ENCODE results near the gene SDHAF1.
A peak's percentile ranks its signal among the peaks of the same experiment; 100 is the strongest.
"Not testable (repeated sequence)": the region's sequence is repeated elsewhere in the genome, so short reads cannot be mapped to it uniquely, and the experiment has no call there.

Gene SDHAF1

DNA sequence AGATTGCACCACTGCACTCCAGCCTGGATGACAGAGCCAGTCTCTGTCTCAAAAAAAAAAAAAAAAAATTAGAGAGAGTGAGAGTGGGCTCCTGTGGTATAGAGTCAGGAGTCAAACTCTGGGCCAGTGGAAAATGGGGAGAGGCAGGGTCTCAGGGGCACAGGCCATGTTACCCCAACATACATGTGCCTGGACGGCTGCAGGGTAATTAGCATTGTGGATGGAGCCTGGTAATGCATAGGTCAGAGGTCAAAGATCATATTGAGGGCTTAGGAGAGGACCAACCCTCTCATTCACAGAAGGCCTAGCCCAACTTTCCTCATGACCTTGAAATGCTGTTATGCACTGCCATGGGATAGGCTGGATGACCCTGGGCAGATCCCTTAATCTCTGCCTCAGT lies 30.6 kb downstream of the SDHAF1 start:
- no peak for DNase-seq

DNA sequence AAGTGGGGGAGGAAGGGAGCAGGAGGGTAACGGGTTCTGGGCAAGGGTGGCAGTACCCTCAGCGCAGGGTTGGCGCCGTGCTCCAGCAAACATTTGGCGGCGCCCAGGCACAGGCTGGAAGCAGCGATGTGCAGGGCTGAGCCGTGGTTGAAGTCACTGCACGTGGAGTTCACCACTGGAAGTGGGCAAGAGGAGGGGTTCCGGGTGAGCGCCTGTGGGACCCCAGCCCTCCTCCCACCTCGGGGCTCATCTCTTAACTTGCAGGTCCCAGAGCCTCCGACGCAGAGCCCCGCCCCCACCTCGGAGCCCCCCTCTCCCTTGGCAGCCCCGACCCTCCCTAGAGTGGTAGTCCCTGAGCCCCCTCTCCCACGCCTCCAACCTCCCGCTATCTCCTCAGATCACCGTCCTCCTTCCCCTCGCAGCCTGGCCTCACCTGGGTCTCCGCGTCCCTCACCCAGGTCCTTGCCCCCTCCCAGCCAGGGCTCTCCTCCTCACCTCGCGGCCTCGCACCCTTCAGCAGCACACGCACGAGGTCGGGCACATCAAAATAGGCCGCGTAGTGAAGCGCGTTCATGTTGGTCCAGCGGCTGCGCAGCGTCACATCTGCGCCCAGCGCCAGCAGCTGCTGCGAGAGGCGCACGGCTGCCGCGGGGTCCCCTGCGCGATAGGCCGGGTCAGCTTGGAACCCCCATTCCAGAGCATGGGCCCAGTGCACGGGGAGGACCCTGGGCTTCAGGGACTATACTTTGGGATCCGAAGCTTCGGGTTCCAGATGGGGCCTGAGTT lies 31.3 kb downstream of the SDHAF1 start:
- no peak for DNase-seq

DNA sequence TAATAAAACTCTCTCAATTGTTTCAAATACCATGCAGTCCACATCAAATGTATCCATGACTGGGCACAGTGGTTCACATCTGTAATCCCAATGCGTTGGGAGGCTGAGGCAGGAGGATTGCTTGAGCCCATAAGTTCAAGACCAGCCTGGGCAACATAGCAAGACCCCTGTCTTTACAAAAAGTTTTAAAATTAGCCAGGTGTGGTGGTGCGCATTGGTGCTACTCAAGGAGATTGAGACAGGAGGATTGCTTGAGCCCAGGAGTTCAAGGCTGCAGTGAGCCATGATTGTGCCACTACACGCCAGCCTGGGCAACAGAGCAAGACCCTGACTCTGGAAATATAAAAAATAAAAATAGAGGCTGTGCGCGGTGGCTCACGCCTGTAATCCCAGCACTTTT lies 32.7 kb downstream of the SDHAF1 start:
- DNase-seq: no peak

DNA sequence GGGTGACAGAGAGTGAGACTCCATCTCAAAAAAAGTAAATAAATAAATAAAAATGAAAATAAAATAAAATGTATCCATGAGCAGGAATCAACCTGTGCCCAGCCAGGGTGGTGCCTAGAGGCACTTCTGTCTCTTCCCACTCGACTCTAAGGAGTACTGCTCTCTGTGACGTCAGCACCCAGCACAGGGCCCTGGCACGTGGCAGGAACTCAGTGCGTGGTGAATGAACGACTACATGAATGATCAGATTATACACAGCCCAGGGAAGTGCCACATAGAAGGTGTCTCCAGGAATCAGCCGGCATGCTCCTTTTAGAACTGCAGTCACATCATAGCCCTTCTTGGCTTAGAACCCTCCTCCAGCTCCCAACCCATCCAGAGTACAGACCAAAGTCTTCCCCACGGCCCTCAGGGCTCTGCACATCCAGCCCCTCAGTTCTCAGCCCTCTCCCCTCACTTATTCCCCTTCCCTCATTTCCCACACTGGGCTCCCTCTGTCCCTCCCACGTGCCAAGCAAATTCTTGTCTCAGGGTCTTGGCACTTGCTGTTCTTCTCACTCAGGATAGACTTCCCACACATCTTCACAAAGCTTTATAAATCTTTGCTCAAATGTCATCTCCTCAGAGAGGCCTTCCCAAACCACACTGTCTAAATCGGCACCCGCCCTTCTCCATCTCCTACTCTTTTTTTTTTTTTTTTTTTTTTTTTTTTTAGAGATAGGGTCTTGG lies 33.5 kb downstream of the SDHAF1 start:
- DNase-seq: no peak

DNA sequence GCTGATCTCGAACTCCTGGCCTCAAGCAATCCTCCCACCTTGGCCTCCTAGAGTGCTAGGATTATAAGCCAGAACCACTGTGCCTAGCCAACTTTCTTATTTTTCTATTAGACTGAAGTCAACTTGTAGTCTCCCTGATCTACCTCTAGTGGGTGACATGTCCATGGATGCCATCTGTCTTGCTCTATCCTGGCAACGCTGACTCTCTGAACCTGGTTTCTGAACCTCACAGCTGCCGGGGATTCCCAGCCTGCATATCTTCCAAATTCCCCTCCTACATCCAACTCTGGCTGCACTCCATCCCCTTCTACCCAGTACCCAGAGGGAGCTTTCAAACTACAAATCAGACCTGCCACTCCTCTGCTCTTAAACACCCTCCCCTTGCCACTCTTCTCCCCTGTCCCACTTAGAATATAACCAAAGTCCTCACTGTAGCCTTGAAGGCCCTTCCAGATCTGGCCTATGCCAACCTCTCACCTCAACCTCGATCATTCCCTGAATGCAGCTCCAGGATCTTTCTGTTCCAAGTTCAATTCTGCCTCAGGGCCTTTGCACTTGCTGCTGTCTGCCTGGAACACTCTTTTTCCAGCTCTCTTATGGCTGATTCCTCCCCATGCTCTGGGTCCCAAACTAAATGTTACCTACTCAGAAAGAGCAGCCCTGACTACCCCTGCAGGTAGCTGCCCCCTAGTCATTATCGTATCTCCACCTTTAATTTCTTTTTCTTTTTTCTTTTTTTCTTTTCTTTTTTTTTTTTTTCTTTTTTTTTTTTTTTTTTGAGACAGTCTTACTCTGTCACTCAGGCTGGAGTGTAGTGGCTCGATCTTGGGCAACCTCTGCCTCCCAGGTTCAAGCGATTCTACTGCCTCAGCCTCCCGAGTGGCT lies 35.5 kb downstream of the SDHAF1 start:
- DNase-seq: no peak

DNA sequence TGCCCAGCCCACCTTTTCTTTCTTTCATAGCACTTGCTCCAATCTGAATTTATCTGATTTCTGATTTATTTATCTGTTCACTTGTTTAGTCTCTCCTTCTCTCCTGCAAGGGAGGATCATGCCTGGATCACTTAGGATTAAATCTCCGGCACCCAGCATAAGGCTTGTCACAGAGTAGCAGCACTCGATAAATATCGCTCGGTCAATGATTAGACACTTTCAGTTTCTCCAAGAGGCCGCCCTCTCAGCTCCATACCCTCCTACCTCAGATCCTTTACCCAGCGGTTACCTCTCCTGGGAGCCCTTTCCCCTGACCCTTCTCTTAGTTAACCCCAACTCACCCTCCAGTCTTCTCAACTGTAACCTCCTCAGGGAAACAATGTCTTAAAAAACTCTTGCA lies 36.3 kb downstream of the SDHAF1 start:
- no peak for DNase-seq

DNA sequence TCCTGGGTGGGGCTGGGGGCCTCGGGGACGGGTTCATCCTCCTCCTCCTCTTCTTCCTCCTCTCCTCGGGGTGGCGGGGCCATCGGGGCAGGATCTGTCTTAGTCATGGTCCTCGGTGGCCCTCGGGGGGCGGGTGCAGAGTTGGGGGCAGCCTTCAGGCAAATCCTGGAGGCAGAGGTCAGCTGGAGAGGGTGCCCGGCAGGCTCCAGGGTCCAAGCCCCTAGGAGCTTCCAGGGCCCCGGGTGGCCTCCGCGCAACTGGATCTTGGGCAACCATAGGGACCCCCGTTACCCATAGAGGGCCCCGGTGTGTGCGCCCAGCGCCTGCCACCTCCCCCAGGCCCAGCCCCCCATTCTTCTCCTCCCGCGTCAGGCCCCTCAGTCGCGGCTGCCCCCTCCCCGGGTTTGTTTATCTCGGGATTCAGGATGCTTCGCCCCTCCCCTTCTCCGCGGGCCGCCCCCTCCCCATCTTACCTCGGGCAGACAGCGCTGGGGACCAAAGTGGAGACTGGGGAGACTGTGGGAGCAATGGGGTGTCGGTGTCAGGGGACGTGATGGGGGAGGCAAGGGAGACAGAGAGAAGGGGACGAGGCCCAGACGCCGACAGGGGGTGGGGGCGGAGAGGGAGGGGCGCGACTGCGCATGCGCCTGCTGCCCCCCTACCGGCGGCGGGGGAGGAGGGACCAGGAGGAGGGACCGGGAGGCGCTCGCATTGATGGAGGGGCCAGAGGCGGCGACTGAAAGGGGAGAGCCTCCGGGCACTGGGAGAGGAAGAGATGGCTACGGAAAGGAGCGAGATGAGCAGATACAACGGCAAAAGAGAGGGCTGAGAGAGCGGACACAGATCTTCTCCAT lies 37.5 kb downstream of the SDHAF1 start, which contains the start of gene CLIP3:
Gene CLIP3 (minus strand): TSS at position 623 of the 854 bp plus-strand sequence. CDS start 516 bp downstream, at position 107.
- peak; percentile 40 for DNase-seq

DNA sequence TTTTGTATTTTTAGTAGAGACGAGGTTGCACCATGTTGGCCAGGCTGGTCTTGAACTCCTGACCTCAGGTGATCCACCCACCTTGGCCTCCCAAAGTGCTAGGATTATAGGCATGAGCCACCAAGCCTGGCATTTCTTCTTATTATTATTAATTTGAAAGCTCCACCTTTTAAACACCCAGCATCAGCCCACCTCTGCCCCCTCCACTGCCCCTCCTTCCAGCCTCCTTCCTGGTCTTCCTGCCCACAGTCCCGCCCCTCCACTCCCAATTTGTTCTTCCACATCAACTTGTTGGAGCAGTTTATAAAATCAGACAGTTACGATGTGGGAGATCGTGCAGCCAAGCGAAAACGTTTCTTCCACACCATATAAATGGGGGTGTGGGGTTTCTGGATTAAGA lies 45.5 kb downstream of the SDHAF1 start:
- no peak for DNase-seq

DNA sequence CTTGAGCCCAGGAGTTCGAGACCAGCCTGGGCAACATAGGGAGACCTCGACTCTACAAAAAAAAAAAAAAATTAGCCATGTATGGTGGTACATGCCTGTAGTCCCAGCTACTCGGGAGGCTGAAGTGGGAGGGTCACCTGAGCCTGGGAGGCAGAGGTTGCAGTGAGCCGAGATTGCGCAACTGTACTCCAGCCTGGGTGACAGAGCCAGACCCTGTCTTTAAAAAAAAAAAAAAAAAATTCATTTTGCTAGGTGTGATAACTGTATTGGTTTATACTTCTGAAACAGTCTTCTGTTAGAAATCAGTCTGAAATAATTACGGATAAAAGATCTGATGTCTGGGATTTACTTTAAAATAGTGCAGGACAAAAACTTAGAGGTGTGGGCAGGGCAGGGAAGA lies 46.1 kb downstream of the SDHAF1 start:
- not testable (repeated sequence) for DNase-seq

DNA sequence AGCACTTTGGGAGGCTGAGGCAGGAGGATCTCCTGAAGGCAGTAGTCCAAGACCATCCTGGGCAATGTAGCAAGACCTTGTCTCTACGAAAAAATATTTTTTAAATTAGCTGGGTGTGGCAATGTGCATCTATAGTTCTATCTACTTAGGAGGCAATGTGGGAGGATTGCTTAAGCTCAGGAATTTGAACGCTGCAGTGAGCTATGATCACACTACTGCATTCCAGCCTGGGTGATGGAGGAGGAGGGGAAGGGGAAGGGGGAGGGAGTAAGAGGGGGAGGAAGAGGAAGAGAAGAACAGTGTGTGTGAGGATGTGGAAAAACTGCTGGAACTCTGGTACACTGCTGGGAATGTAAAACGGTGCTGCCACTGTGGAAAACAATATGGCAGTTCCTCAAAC lies 46.8 kb downstream of the SDHAF1 start:
- DNase-seq: no peak

DNA sequence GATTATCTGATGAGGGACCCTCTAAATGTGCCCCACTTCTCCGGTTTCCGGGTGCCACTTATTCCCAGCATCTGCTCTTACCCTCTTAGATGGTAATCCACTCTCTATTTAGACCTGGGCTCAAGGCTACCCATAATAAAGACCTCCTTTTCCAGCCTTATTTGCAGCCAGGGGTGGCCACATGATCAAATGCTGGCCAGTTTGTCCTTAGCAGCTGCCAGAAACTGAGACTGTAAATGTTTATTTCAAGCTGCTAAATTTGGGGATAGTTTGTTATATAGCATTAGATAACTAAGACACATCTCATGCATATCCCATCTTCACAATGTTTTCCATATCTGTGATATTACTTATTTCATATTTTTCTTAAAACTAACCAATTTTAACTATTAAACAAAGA lies 49.0 kb downstream of the SDHAF1 start:
- no peak for DNase-seq
